DND-41 (cell line): ENCODE data around the gene HSF2BP.

ENCODE experiments used
- ATAC-seq: fragments of 200-7000 bp; cut with Tn5 transposase; 3 replicates; pipeline ENCODE4 v1.9.1; 2021; ENCODE audit warnings: low read depth; ENCODE audit not compliant: insufficient read depth
- DNase-seq: peaks from one replicate; pipeline ENCODE4 v3.0.0-alpha.2; 2020
- H2AFZ ChIP-seq: 2 replicates; pipeline ENCODE4 v1.6.0; 2012; ENCODE audit warnings: low read depth, low read length
- H3K27ac ChIP-seq: 2 replicates; pipeline ENCODE4 v1.5.1; 2012; ENCODE audit warnings: low read length, inconsistent platforms
- H3K27me3 ChIP-seq: fragments of 200-600 bp; sonication (generic); 2 replicates; pipeline ENCODE4 v1.6.0; 2012; ENCODE audit warnings: low read length, mild to moderate bottlenecking, inconsistent platforms; ENCODE audit not compliant: insufficient read depth, poor library complexity
- H3K36me3 ChIP-seq: 2 replicates; pipeline ENCODE4 v1.5.1; 2012; ENCODE audit warnings: low read length, inconsistent platforms; ENCODE audit not compliant: insufficient read depth
- H3K4me1 ChIP-seq: 2 replicates; pipeline ENCODE4 v1.5.1; 2012; ENCODE audit warnings: mild to moderate bottlenecking, low read length; ENCODE audit not compliant: insufficient read depth
- H3K4me2 ChIP-seq: 2 replicates; pipeline ENCODE4 v1.6.0; 2012; ENCODE audit warnings: mild to moderate bottlenecking, moderate library complexity, low read length, inconsistent platforms; ENCODE audit not compliant: insufficient read depth
- H3K4me3 ChIP-seq, 2 experiments: fragments of 200-600 bp in 1 of 2; shearing (Covaris generic) in 1 of 2; 2 replicates each; pipeline ENCODE4 v1.5.1; 2012 to 2016; ENCODE audit warnings: inconsistent platforms in 2 of 2, low read length in 2 of 2, mild to moderate bottlenecking in 2 of 2, low read depth in 1 of 2, moderate library complexity in 1 of 2
- H3K79me2 ChIP-seq: 2 replicates; pipeline ENCODE4 v1.6.0; 2012; ENCODE audit warnings: low read length, inconsistent platforms; ENCODE audit not compliant: insufficient read depth
- H3K9ac ChIP-seq: 2 replicates; pipeline ENCODE4 v1.6.0; 2012; ENCODE audit warnings: low read depth, mild to moderate bottlenecking, inconsistent platforms, low read length, moderate library complexity
- H3K9me3 ChIP-seq: 2 replicates; pipeline ENCODE4 v1.5.1; 2012; ENCODE audit warnings: low read length, moderate library complexity, mild to moderate bottlenecking, inconsistent platforms; ENCODE audit not compliant: insufficient read depth, severe bottlenecking
- H4K20me1 ChIP-seq: 2 replicates; pipeline ENCODE4 v1.6.0; 2012; ENCODE audit warnings: low read length; ENCODE audit not compliant: insufficient read depth
- EZH2 ChIP-seq: IDR thresholded peaks from 3 replicates; pipeline ENCODE4 v1.6.1; 2012; ENCODE audit warnings: borderline replicate concordance, low read depth, mild to moderate bottlenecking, moderate library complexity, low read length, inconsistent platforms; ENCODE audit not compliant: severe bottlenecking
- TF ChIP-seq, protein P1 (sequence below): IDR thresholded peaks from 2 replicates; pipeline ENCODE4 v1.5.1; 2012; ENCODE audit warnings: borderline replicate concordance, low read length, moderate library complexity, mild to moderate bottlenecking; ENCODE audit not compliant: poor library complexity, severe bottlenecking; ENCODE audit errors: extremely low read depth

Gene HSF2BP

DNA sequence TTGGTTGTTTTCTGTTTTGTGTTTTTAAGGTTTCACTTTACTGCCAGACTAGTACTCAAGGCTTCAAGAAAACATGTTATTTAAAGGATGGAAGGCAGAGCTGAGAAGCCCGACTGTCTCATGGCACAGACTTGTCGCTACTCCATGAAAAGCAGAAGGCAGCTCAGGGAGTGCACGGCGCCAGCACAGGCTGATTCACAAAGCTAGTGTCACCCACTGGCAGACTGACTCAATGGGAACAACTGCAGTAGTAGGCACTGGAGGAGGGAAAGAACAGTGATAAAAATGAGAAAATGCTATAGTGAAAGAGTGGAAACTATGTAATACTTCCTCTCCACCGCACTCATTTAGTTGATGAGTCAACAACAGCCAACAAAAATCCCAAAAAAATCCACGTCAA, 14.7 kb downstream of the HSF2BP start:
- Histone ChIP-seq H3K27ac (no peak overlapping the region), H4K20me1 (no peaks in the 10 kb centered on the region), H3K27me3 (no peaks in the 10 kb centered on the region), H3K4me1 (peaks cover 6% of the 10 kb centered on the region), H3K9ac (no peak overlapping the region), H3K36me3 (no peaks in the 10 kb centered on the region), H3K79me2 (no peaks in the 10 kb centered on the region), H3K4me3 (no peak overlapping the region), H3K4me2 (no peak overlapping the region), H3K9me3 (no peaks in the 10 kb centered on the region), H2AFZ (no peak overlapping the region)
- TF ChIP-seq, protein P1, sequence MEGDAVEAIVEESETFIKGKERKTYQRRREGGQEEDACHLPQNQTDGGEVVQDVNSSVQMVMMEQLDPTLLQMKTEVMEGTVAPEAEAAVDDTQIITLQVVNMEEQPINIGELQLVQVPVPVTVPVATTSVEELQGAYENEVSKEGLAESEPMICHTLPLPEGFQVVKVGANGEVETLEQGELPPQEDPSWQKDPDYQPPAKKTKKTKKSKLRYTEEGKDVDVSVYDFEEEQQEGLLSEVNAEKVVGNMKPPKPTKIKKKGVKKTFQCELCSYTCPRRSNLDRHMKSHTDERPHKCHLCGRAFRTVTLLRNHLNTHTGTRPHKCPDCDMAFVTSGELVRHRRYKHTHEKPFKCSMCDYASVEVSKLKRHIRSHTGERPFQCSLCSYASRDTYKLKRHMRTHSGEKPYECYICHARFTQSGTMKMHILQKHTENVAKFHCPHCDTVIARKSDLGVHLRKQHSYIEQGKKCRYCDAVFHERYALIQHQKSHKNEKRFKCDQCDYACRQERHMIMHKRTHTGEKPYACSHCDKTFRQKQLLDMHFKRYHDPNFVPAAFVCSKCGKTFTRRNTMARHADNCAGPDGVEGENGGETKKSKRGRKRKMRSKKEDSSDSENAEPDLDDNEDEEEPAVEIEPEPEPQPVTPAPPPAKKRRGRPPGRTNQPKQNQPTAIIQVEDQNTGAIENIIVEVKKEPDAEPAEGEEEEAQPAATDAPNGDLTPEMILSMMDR, result no peak
- TF ChIP-seq EZH2, result no peak
- ATAC-seq (no peak), DNase-seq (no peak)

DNA sequence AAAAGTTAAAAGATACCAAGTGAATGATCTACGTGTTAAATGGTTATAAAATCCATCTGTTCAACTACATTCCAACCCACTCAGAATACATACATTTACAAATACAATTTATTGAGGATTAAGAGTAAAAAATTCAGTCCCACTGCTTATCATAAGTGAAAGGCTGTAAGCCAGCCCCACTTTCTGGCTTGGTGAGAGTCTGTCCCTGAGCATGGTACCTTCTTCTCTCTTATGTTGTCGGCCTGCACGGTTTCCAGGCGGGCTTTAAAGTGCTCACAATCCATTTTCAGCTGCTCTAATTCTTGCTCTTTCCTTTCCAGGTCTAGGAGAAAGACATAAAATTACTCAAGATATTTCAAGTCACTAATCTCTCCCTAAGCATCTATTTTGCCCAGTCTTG, 15.2 kb downstream of the HSF2BP start:
- Histone ChIP-seq H3K4me1 (peaks cover 6% of the 10 kb centered on the region), H3K27ac (no peak overlapping the region), H3K4me3 (no peak overlapping the region), H3K4me2 (no peak overlapping the region), H2AFZ (no peak overlapping the region), H3K9ac (no peak overlapping the region), H4K20me1 (no peaks in the 10 kb centered on the region), H3K36me3 (no peaks in the 10 kb centered on the region), H3K27me3 (no peaks in the 10 kb centered on the region), H3K79me2 (no peaks in the 10 kb centered on the region), H3K9me3 (no peaks in the 10 kb centered on the region)
- TF ChIP-seq, protein P1, result no peak
- TF ChIP-seq EZH2, result no peak
- DNase-seq, result no peak
- ATAC-seq, result no peak

DNA sequence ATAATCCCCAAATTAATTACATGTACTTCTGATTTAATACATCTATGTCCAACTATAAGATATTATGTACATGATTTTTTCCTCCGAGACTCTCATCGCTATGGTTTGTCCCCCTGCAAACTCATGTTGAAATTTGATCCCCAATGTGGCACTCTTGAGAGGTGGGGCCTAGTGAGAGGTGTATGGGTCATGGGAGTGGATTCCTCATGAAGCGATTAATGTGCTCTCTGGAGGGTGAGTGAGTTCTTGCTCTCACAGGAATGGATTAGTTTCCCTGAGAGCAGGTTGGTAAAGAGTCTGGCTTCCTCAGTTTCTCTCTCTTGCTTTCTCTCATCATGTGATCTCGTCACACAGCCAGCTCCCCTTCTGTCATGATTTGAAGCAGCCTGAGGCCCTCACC, 16.1 kb downstream of the HSF2BP start:
- H3K9me3 ChIP-seq, result no peaks in the 10 kb centered on the region
- ATAC-seq (no peak), DNase-seq (no peak)
- H3K4me3 ChIP-seq, result no peak overlapping the region
- no peak overlapping the region for H2AFZ ChIP-seq
- H3K9ac ChIP-seq, result no peak overlapping the region
- no peaks in the 10 kb centered on the region for H3K36me3 ChIP-seq
- no peaks in the 10 kb centered on the region for H3K79me2 ChIP-seq
- H3K4me1 ChIP-seq, result peaks cover 6% of the 10 kb centered on the region
- no peak overlapping the region for H3K27ac ChIP-seq
- no peaks in the 10 kb centered on the region for H3K27me3 ChIP-seq
- no peaks in the 10 kb centered on the region for H4K20me1 ChIP-seq
- H3K4me2 ChIP-seq, result no peak overlapping the region
- TF ChIP-seq, protein P1, result no peak
- no peak for TF ChIP-seq EZH2

DNA sequence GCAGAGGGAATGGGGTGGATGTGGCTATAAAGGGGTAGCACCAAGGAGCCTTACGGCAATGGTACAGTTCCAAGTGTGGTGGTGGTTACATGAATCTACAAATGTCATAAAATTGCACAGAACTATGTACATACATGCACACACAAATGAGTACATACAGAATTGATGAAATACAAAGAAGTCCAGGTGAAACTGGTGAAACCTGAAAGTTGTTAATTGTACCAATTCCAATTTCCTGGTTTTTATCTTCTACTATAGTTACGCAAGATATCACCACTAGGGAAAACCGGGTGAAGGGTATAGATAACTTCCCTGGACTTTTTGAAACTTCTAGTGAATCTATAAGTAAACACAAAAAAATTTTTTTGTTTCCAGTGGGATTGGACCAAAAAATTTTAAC, 18.9 kb downstream of the HSF2BP start:
- Histone ChIP-seq H3K4me1 (no peaks in the 10 kb centered on the region), H3K79me2 (no peaks in the 10 kb centered on the region), H3K27me3 (no peaks in the 10 kb centered on the region), H3K9ac (no peak overlapping the region), H2AFZ (no peak overlapping the region), H3K9me3 (no peaks in the 10 kb centered on the region), H3K27ac (no peak overlapping the region), H4K20me1 (no peaks in the 10 kb centered on the region), H3K36me3 (no peaks in the 10 kb centered on the region), H3K4me3 (no peak overlapping the region), H3K4me2 (no peak overlapping the region)
- ATAC-seq (no peak), DNase-seq (no peak)
- TF ChIP-seq EZH2, result no peak
- TF ChIP-seq, protein P1, result no peak
